ENCODE measurements around the gene TOB1.

TOB1 gene

GRCh38 chr17:50906443-50906842 is 40.3 kb upstream of the TOB1 start:
- no peak for TF ChIP-seq ZBTB7A (IDR thresholded peaks at IDR 0.05; ENCODE audit: low read depth)

DNA sequence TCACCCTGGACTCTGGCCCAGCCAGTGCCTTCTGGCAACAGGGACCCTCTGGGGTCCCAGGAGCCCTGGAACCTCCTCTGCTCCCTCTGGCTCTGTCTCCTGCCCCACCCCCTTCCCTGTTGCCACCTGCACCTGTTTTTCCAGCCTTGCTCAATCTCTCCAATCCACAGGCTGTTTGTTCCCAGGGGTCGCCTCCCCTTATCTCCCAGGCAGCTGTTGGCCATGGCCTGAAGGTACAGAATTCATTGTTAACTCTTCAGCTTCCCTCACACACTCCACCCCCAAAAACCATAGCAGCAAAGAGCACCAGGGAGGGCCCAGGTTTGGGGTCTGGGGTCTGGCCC is 39.3 kb upstream of the TOB1 start:
- TF ChIP-seq NFIC (IDR thresholded peaks at IDR 0.05) = no peak
- 0 out of 2 replicates have a peak, but pooled peaks have one; percentile 20 for TF ChIP-seq CEBPB (IDR thresholded peaks at IDR 0.05)

DNA sequence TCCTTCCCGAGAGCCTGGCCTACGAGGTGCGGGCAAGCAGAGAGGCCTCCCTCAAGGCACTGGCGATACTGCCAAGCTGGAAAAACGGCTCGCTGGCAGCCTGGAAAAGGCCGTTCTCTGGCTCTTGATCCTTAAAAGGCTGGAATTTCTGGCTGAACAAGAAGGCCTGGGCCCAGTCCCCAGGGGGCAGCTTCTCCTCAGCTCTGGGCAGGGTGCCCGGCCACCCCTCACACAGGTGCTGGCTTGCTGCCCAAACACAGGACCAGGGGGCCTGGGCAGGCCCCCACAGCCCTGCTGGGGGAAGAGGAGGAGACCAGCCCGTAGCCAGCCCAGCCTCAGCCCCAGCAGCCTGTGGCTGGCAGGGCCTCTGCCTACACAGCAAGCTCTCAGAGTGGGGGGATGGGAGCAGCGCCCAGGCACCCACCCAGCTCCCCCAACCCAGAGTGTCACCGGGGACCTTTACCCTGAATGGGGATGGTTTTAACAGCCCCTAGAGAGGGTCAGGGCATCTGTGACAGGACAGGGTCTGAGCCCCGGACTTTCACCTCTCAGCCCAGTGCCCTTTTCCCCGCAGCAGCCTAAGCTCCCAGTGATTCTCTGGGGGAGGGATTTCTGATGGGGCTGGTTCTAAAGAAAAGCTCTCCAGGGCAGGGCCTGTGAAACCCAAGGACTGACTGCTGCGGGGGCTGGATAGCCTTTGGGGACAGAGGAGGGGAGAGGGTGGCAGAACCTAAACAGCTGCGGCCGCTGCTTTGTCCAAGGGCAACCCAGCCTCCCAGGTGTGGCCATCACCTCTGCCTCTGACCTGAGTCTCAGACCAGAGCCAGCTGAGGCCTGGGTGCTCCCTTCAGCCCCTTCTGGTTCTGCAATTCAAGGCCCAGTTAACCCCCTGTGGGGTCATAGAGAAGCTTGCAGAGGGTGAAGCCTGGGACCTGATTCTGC is 38.6 kb upstream of the TOB1 start:
- peak; percentile 92 for TF ChIP-seq TCF12 (IDR thresholded peaks at IDR 0.05; ENCODE audit: low read depth)
- TF ChIP-seq YY1 (IDR thresholded peaks at IDR 0.05; ENCODE audit: low read depth) = peak; percentile 66
- TF ChIP-seq FOXM1 (IDR thresholded peaks at IDR 0.05; ENCODE audit: borderline replicate concordance, low read depth) = peak; percentile 74
- TF ChIP-seq EGR1 (IDR thresholded peaks at IDR 0.05) = no peak
- 0 out of 2 replicates have a peak, but pooled peaks have one; percentile 28 for TF ChIP-seq CEBPB (IDR thresholded peaks at IDR 0.05)
- TF ChIP-seq USF1 (IDR thresholded peaks at IDR 0.05) = 0 out of 2 replicates have a peak, but pooled peaks have one; percentile 4
- TF ChIP-seq ZBTB7A (IDR thresholded peaks at IDR 0.05; ENCODE audit: low read depth) = peak; percentile 91
- TF ChIP-seq RAD21 (IDR thresholded peaks at IDR 0.05; ENCODE audit: low read depth) = no peak; the same call in 1 of the 2 replicates
- TF ChIP-seq, protein P1, sequence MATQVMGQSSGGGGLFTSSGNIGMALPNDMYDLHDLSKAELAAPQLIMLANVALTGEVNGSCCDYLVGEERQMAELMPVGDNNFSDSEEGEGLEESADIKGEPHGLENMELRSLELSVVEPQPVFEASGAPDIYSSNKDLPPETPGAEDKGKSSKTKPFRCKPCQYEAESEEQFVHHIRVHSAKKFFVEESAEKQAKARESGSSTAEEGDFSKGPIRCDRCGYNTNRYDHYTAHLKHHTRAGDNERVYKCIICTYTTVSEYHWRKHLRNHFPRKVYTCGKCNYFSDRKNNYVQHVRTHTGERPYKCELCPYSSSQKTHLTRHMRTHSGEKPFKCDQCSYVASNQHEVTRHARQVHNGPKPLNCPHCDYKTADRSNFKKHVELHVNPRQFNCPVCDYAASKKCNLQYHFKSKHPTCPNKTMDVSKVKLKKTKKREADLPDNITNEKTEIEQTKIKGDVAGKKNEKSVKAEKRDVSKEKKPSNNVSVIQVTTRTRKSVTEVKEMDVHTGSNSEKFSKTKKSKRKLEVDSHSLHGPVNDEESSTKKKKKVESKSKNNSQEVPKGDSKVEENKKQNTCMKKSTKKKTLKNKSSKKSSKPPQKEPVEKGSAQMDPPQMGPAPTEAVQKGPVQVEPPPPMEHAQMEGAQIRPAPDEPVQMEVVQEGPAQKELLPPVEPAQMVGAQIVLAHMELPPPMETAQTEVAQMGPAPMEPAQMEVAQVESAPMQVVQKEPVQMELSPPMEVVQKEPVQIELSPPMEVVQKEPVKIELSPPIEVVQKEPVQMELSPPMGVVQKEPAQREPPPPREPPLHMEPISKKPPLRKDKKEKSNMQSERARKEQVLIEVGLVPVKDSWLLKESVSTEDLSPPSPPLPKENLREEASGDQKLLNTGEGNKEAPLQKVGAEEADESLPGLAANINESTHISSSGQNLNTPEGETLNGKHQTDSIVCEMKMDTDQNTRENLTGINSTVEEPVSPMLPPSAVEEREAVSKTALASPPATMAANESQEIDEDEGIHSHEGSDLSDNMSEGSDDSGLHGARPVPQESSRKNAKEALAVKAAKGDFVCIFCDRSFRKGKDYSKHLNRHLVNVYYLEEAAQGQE (IDR thresholded peaks at IDR 0.05; ENCODE audit: low read depth) = no peak
- TF ChIP-seq NFIC (IDR thresholded peaks at IDR 0.05) = peak; percentile 99
- peak; percentile 41; the same call in 1 of the 2 replicates for TF ChIP-seq MAX (IDR thresholded peaks at IDR 0.05)
- peak; percentile 39; the same call in 1 of the 2 replicates for TF ChIP-seq TAF1 (IDR thresholded peaks at IDR 0.05; ENCODE audit: low read depth)
- peak; percentile 76 for TF ChIP-seq TEAD4 (IDR thresholded peaks at IDR 0.05)
- peak; percentile 81 for TF ChIP-seq EP300 (IDR thresholded peaks at IDR 0.05; ENCODE audit: borderline replicate concordance)
- TF ChIP-seq CREB1 (IDR thresholded peaks at IDR 0.05; ENCODE audit: low read depth) = no peak

GRCh38 chr17:50903604-50904517 is 37.7 kb upstream of the TOB1 start:
- 0 out of 2 replicates have a peak, but pooled peaks have one; percentile 30 for TF ChIP-seq USF1 (IDR thresholded peaks at IDR 0.05)
- TF ChIP-seq, protein P1 (IDR thresholded peaks at IDR 0.05; ENCODE audit: low read depth) = no peak

- TF ChIP-seq MAX (IDR thresholded peaks at IDR 0.05) = no peak
- TF ChIP-seq FOXM1 (IDR thresholded peaks at IDR 0.05; ENCODE audit: borderline replicate concordance, low read depth) = no peak
Observed at GRCh38 chr17:50902372-50903353, 36.5 kb upstream of the TOB1 start.

All from Ishikawa (cell line).